Naive B cell (primary cell): ENCODE data around the gene ARID1A. TPM values are rescaled to one million over a fixed set of nuclear protein-coding genes. Genes with fewer than 3 reads are reported as not detected.

Source experiments
- ATAC-seq, 2 donors: fragments of 150-1000 bp; cut with Tn5 transposase; 2 replicates each; pipeline ENCODE4 v1.10.0; 2021; ENCODE audit warnings: low read depth in 2 of 2, mild to moderate bottlenecking in 2 of 2, moderate library complexity in 2 of 2
- DNase-seq: peaks from one replicate; pipeline ENCODE4 v3.0.0; 2022
- H3K27ac Mint-ChIP-seq, 6 donors: one replicate each; pipeline ENCODE4 v1.8.0; 2020 to 2022; ENCODE audit warnings: mild to moderate bottlenecking in 6 of 6, mixed read lengths in 6 of 6, moderate library complexity in 5 of 6, inconsistent platforms in 2 of 6
- H3K27me3 Mint-ChIP-seq, 3 donors: one replicate each; pipeline ENCODE4 v1.8.0; 2021 to 2022; ENCODE audit warnings: mixed read lengths in 3 of 3, mild to moderate bottlenecking in 1 of 3
- H3K36me3 Mint-ChIP-seq, 2 donors: one replicate each; pipeline ENCODE4 v1.8.0; 2020 to 2022; ENCODE audit warnings: mixed read lengths in 2 of 2, inconsistent platforms in 1 of 2, mild to moderate bottlenecking in 1 of 2
- H3K4me1 Mint-ChIP-seq, 3 donors: one replicate each; pipeline ENCODE4 v1.8.0; 2020 to 2022; ENCODE audit warnings: mixed read lengths in 3 of 3, inconsistent platforms in 1 of 3, mild to moderate bottlenecking in 1 of 3, moderate library complexity in 1 of 3
- H3K4me3 Mint-ChIP-seq, 8 donors: one replicate each; pipeline ENCODE4 v1.8.0; 2020 to 2022; ENCODE audit warnings: mild to moderate bottlenecking in 8 of 8, mixed read lengths in 8 of 8, moderate library complexity in 8 of 8, inconsistent platforms in 2 of 8
- H3K9me3 Mint-ChIP-seq, 7 donors: one replicate each; pipeline ENCODE4 v1.8.0; 2020 to 2022; ENCODE audit warnings: mixed read lengths in 7 of 7, mild to moderate bottlenecking in 5 of 7, inconsistent platforms in 2 of 7, moderate library complexity in 1 of 7
- polyA plus RNA-seq, 6 donors: library from polyadenylated mRNA; unstranded; fragments of 300-500 nt; fragmentation: Illumina TruSeq; gene quantifications; one replicate each; pipeline ENCODE4 v1.2.3, GENCODE V29; 2021; ENCODE audit warnings: low read depth in 6 of 6

The ARID1A gene
- polyA plus RNA-seq, 6 donors from 2014 or later = 8.8 to 38.2 (median 18.9) TPM

- peak; percentile 89 to 93 for ATAC-seq
- Mint-ChIP-seq H3K4me1 (peaks cover 54 to 97% (median 82%) of the 10 kb centered on the region in 3 donors), H3K9me3 (no peaks in the 10 kb centered on the region), H3K36me3 (peaks cover 11 to 22% of the 10 kb centered on the region in 2 donors), H3K4me3 (peak overlapping the region; percentile 61 to 90 (median 84)), H3K27me3 (no peaks in the 10 kb centered on the region), H3K27ac (peak overlapping the region; percentile 69 to 97 (median 94))
- DNase-seq = peak; percentile 77
Measured at GRCh38 chr1:26744075-26744959, 48.5 kb downstream of the ARID1A start.

- H3K27me3 Mint-ChIP-seq = no peaks in the 10 kb centered on the region
- DNase-seq = no peak
- ATAC-seq = no peak
- H3K27ac Mint-ChIP-seq = peak overlapping the region in 5 of 6 donors; percentile 69 to 97 (median 93)
- peaks cover 12 to 19% of the 10 kb centered on the region in 2 donors for H3K36me3 Mint-ChIP-seq
- H3K9me3 Mint-ChIP-seq = no peaks in the 10 kb centered on the region
- H3K4me1 Mint-ChIP-seq = peaks cover 52 to 96% (median 82%) of the 10 kb centered on the region in 3 donors
- H3K4me3 Mint-ChIP-seq = peak overlapping the region in 6 of 8 donors; percentile 11 to 89 (median 84)
Measured at GRCh38 chr1:26745191-26745590, 49.4 kb downstream of the ARID1A start.

- no peak for DNase-seq
- Mint-ChIP-seq H3K36me3 (peaks cover under 1 to 13% of the 10 kb centered on the region in 2 donors), H3K4me3 (peak overlapping the region in 2 of 8 donors; percentile 15 to 62)
Measured at GRCh38 chr1:26747048-26747447, 51.2 kb downstream of the ARID1A start.

GRCh38 chr1:26748351-26748750, 52.5 kb downstream of the ARID1A start:
- H3K27ac Mint-ChIP-seq = peak overlapping the region in 5 of 6 donors; percentile 1 to 92 (median 71)
- H3K4me3 Mint-ChIP-seq = no peak overlapping the region
- DNase-seq (no peak), ATAC-seq (no peak)
- peaks cover 46 to 92% (median 75%) of the 10 kb centered on the region in 3 donors for H3K4me1 Mint-ChIP-seq
- H3K9me3 Mint-ChIP-seq = no peaks in the 10 kb centered on the region
- H3K36me3 Mint-ChIP-seq = peaks cover 0 to 13% of the 10 kb centered on the region in 2 donors
- H3K27me3 Mint-ChIP-seq = no peaks in the 10 kb centered on the region

More at GRCh38 chr1:26747048-26747447, 51.2 kb downstream of the ARID1A start:
- Mint-ChIP-seq H3K4me1 (peaks cover 48 to 94% (median 79%) of the 10 kb centered on the region in 3 donors), H3K27ac (peak overlapping the region in 4 of 6 donors; percentile 27 to 89 (median 75)), H3K9me3 (no peaks in the 10 kb centered on the region), H3K27me3 (no peaks in the 10 kb centered on the region)
- no peak for ATAC-seq

GRCh38 chr1:26749458-26749857, 53.6 kb downstream of the ARID1A start:
- peaks cover 42 to 89% (median 67%) of the 10 kb centered on the region in 3 donors for H3K4me1 Mint-ChIP-seq
- no peak for DNase-seq
- H3K9me3 Mint-ChIP-seq = no peaks in the 10 kb centered on the region
- H3K27me3 Mint-ChIP-seq = no peaks in the 10 kb centered on the region
- H3K4me3 Mint-ChIP-seq = no peak overlapping the region
- no peak for ATAC-seq
- peak overlapping the region in 2 of 6 donors; percentile 13 to 79 for H3K27ac Mint-ChIP-seq
- peaks cover 0 to 13% of the 10 kb centered on the region in 2 donors for H3K36me3 Mint-ChIP-seq

- DNase-seq (no peak), ATAC-seq (no peak)
- Mint-ChIP-seq H3K27me3 (no peaks in the 10 kb centered on the region), H3K27ac (peak overlapping the region; percentile 49 to 93 (median 81)), H3K4me3 (no peak overlapping the region), H3K9me3 (no peaks in the 10 kb centered on the region), H3K4me1 (peaks cover 37 to 84% (median 63%) of the 10 kb centered on the region in 3 donors), H3K36me3 (peaks cover 0 to 13% of the 10 kb centered on the region in 2 donors)
Measured at GRCh38 chr1:26750428-26750827, 54.6 kb downstream of the ARID1A start.

GRCh38 chr1:26752519-26752918, 56.7 kb downstream of the ARID1A start:
- H3K27ac Mint-ChIP-seq = peak overlapping the region in 3 of 6 donors; percentile 4 to 67 (median 33)
- no peaks in the 10 kb centered on the region for H3K9me3 Mint-ChIP-seq
- H3K4me3 Mint-ChIP-seq = no peak overlapping the region
- peaks cover 0 to 13% of the 10 kb centered on the region in 2 donors for H3K36me3 Mint-ChIP-seq
- DNase-seq (no peak), ATAC-seq (no peak)
- H3K27me3 Mint-ChIP-seq = no peaks in the 10 kb centered on the region
- H3K4me1 Mint-ChIP-seq = peaks cover 33 to 64% (median 55%) of the 10 kb centered on the region in 3 donors

- no peaks in the 10 kb centered on the region for H3K27me3 Mint-ChIP-seq
- H3K9me3 Mint-ChIP-seq = no peaks in the 10 kb centered on the region
- DNase-seq = no peak
- peaks cover 28 to 61% (median 39%) of the 10 kb centered on the region in 3 donors for H3K4me1 Mint-ChIP-seq
- peaks cover 0 to 7% of the 10 kb centered on the region in 2 donors for H3K36me3 Mint-ChIP-seq
- peak overlapping the region; percentile 28 to 67 (median 52) for H3K27ac Mint-ChIP-seq
- no peak overlapping the region for H3K4me3 Mint-ChIP-seq
- ATAC-seq = no peak
Measured at GRCh38 chr1:26754086-26754874, 58.5 kb downstream of the ARID1A start.

- H3K9me3 Mint-ChIP-seq = no peaks in the 10 kb centered on the region
- ATAC-seq (no peak), DNase-seq (no peak)
- no peaks in the 10 kb centered on the region for H3K27me3 Mint-ChIP-seq
- H3K27ac Mint-ChIP-seq = peak overlapping the region in 3 of 6 donors; percentile 11 to 85 (median 12)
- H3K4me3 Mint-ChIP-seq = no peak overlapping the region
- peaks cover 11 to 12% of the 10 kb centered on the region in 2 donors for H3K36me3 Mint-ChIP-seq
- peaks cover 8 to 26% (median 10%) of the 10 kb centered on the region in 3 donors for H3K4me1 Mint-ChIP-seq
Measured at GRCh38 chr1:26758358-26758757, 62.5 kb downstream of the ARID1A start.

- H3K27me3 Mint-ChIP-seq = no peaks in the 10 kb centered on the region
- DNase-seq (no peak), ATAC-seq (no peak)
- no peaks in the 10 kb centered on the region for H3K9me3 Mint-ChIP-seq
- H3K4me1 Mint-ChIP-seq = peaks cover 4 to 17% (median 10%) of the 10 kb centered on the region in 3 donors
- H3K36me3 Mint-ChIP-seq = peaks cover 11 to 15% of the 10 kb centered on the region in 2 donors
- no peak overlapping the region for H3K4me3 Mint-ChIP-seq
- peak overlapping the region in 3 of 6 donors; percentile 8 to 79 (median 72) for H3K27ac Mint-ChIP-seq
Measured at GRCh38 chr1:26759531-26759930, 63.7 kb downstream of the ARID1A start.

- Mint-ChIP-seq H3K27ac (peak overlapping the region in 3 of 6 donors; percentile 32 to 76 (median 39)), H3K4me3 (no peak overlapping the region), H3K36me3 (peaks cover 11 to 16% of the 10 kb centered on the region in 2 donors), H3K4me1 (peaks cover 4 to 12% (median 5%) of the 10 kb centered on the region in 3 donors), H3K27me3 (no peaks in the 10 kb centered on the region), H3K9me3 (no peaks in the 10 kb centered on the region)
- no peak for DNase-seq
- no peak for ATAC-seq
Measured at GRCh38 chr1:26761217-26761616, 65.4 kb downstream of the ARID1A start.

- H3K27me3 Mint-ChIP-seq = no peaks in the 10 kb centered on the region
- H3K4me3 Mint-ChIP-seq = no peak overlapping the region
- H3K36me3 Mint-ChIP-seq = peaks cover 22 to 32% of the 10 kb centered on the region in 2 donors
- DNase-seq (no peak), ATAC-seq (no peak)
- peak overlapping the region in 2 of 6 donors; percentile 48 to 60 for H3K27ac Mint-ChIP-seq
- peaks cover 0 to 5% (median 4%) of the 10 kb centered on the region in 3 donors for H3K4me1 Mint-ChIP-seq
- no peaks in the 10 kb centered on the region for H3K9me3 Mint-ChIP-seq
Measured at GRCh38 chr1:26767714-26768113, 71.9 kb downstream of the ARID1A start.

GRCh38 chr1:26768755-26769154, 72.9 kb downstream of the ARID1A start:
- H3K27ac Mint-ChIP-seq = peak overlapping the region in 5 of 6 donors; percentile 48 to 79 (median 49)
- DNase-seq (no peak), ATAC-seq (no peak)
- no peaks in the 10 kb centered on the region for H3K9me3 Mint-ChIP-seq
- peaks cover 19 to 42% of the 10 kb centered on the region in 2 donors for H3K36me3 Mint-ChIP-seq
- no peak overlapping the region for H3K4me3 Mint-ChIP-seq
- H3K27me3 Mint-ChIP-seq = no peaks in the 10 kb centered on the region
- peaks cover 0 to 5% (median 4%) of the 10 kb centered on the region in 3 donors for H3K4me1 Mint-ChIP-seq
